Prostate gland (tissue), 2 donors: ENCODE data around the gene VWF. TPM values are rescaled to one million over a fixed set of nuclear protein-coding genes. Genes with fewer than 3 reads are reported as not detected.

ENCODE experiments used
- DNase-seq: peaks from one replicate; pipeline ENCODE4 v3.0.0-alpha.2; 2019; ENCODE audit warnings: low spot score
- H3K27ac ChIP-seq, 2 donors: fragments of 200-600 bp; sonication (generic); 2 replicates each; pipeline ENCODE4 v1.5.1; 2017 to 2019
- H3K27me3 ChIP-seq: fragments of 200-600 bp; sonication (generic); replicated peaks from 2 replicates; pipeline ENCODE4 v1.5.1; 2019; ENCODE audit not compliant: insufficient read depth
- H3K36me3 ChIP-seq, 2 donors: fragments of 200-600 bp; sonication (generic); 1 replicate in 1 of 2; 2 replicates in 1 of 2; pipeline versions ENCODE4 v1.5.1 to v1.8.1; 2017 to 2019
- H3K4me1 ChIP-seq: fragments of 200-600 bp; sonication (generic); replicated peaks from 2 replicates; pipeline ENCODE4 v1.5.1; 2019
- H3K4me3 ChIP-seq, 2 donors: fragments of 200-600 bp; sonication (generic); 2 replicates each; pipeline ENCODE4 v1.5.1; 2017 to 2019
- H3K9me3 ChIP-seq: fragments of 200-600 bp; sonication (generic); 2 replicates; pipeline ENCODE4 v1.5.1; 2017
- POLR2A ChIP-seq: fragments of 450-650 bp; IDR thresholded peaks from one replicate; pipeline ENCODE4 v1.6.1; 2016; ENCODE audit warnings: antibody characterized with exemption, mild to moderate bottlenecking
- POLR2AphosphoS5 ChIP-seq: sonication (generic); formaldehyde crosslinking; IDR thresholded peaks from one replicate; pipeline ENCODE4 v1.6.1; 2017; ENCODE audit warnings: antibody characterized with exemption
- WGBS: methylation state at CpG from one replicate; pipeline ENCODE4 v1.1.5; 2018; 5-methylcytosine and 5-hydroxymethylcytosine counted together
- intact Hi-C: fragments of 100-400 bp; cut with DNase I; formaldehyde crosslinking; loops from one replicate; pipeline ENCODE4 v1.14.2; 2022
- total RNA-seq, 2 donors: library from RNA; depleted of rRNA; stranded (reverse); fragments of >200 nt; gene quantifications; one replicate each; pipeline ENCODE4 v1.1.0, GENCODE V29; 2016
- TF ChIP-seq, protein P1 (sequence below), 4 experiments: fragments of 200-600 bp in 2 of 4; fragments of 450-650 bp in 2 of 4; sonication (generic) in 2 of 4; IDR thresholded peaks; 1 replicate in 3 of 4; 2 replicates in 1 of 4; pipeline ENCODE4 v1.5.1; 2016 to 2019; ENCODE audit warnings: antibody characterized with exemption in 4 of 4, mild to moderate bottlenecking in 2 of 4, moderate library complexity in 2 of 4

The VWF gene
- total RNA-seq, 2 donors from 2014 or later: 55.0 to 193 TPM

DNA sequence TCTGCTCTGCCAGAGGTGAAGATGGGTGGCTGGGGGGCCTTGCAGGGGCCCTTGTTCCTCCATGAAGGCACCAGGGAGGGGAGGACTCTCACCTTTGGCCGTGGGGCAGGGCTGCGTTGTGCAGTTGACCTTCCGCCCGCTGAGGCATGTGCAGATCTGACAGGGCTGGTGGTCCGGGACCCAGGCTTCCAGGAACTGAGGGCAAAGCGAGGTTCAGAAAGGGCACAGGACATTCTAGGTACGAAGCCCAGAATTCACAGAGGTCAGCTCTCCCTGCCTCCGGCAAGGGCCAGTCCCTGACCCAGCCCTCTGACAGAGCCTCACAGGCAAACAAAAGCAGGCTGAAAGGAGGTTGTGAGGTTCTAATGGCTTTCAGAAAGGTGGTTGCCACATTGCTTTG is 139.0 kb downstream of the VWF start:
- intact Hi-C loops: loop anchor here (10.0 kb wide), 1 partner anchor 299 kb away; no protein-coding TSS in a partner anchor
- H3K4me1 ChIP-seq: peaks cover 5% of the 10 kb centered on the region
- WGBS: 82% methylated on average over 8 of the region's 8 CpGs
- H3K27me3 ChIP-seq: no peaks in the 10 kb centered on the region
- DNase-seq: no peak
- TF ChIP-seq POLR2A (no peak), POLR2AphosphoS5 (no peak)
- TF ChIP-seq, protein P1, sequence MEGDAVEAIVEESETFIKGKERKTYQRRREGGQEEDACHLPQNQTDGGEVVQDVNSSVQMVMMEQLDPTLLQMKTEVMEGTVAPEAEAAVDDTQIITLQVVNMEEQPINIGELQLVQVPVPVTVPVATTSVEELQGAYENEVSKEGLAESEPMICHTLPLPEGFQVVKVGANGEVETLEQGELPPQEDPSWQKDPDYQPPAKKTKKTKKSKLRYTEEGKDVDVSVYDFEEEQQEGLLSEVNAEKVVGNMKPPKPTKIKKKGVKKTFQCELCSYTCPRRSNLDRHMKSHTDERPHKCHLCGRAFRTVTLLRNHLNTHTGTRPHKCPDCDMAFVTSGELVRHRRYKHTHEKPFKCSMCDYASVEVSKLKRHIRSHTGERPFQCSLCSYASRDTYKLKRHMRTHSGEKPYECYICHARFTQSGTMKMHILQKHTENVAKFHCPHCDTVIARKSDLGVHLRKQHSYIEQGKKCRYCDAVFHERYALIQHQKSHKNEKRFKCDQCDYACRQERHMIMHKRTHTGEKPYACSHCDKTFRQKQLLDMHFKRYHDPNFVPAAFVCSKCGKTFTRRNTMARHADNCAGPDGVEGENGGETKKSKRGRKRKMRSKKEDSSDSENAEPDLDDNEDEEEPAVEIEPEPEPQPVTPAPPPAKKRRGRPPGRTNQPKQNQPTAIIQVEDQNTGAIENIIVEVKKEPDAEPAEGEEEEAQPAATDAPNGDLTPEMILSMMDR (IDR thresholded peaks at IDR 0.05): no peak
- H3K36me3 ChIP-seq: no peaks in the 10 kb centered on the region
- no peak overlapping the region for H3K27ac ChIP-seq
- H3K4me3 ChIP-seq: no peak overlapping the region
- no peaks in the 10 kb centered on the region for H3K9me3 ChIP-seq

DNA sequence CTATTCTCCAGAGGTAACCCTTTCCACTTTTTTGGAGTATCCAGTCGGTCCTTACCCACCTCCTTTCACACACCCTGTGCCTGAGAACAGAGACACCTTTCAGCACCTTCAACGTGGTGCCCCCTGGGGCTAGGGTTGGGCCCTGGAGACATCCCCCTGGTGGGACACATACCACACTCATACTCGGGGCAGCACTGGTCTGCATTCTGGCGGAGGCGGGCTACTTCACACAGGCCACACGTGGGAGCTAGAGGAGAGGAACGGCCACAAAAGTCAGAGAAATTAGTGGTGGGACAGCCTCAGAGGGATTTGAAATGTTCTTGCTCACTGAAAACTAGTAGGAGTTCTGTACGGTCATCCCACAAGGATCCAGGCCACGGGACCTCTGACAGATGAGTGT is 139.6 kb downstream of the VWF start:
- 72% methylated on average over 9 of the region's 9 CpGs for WGBS
- intact Hi-C loops: loop anchor here (10.0 kb wide), 1 partner anchor 300 kb away; no protein-coding TSS in a partner anchor
- Histone ChIP-seq H3K4me3 (no peak overlapping the region), H3K9me3 (no peaks in the 10 kb centered on the region), H3K27ac (no peak overlapping the region), H3K36me3 (no peaks in the 10 kb centered on the region), H3K27me3 (no peaks in the 10 kb centered on the region), H3K4me1 (peaks cover 5% of the 10 kb centered on the region)
- DNase-seq: no peak
- TF ChIP-seq, protein P1 (IDR thresholded peaks at IDR 0.05): no peak
- no peak for TF ChIP-seq POLR2AphosphoS5
- TF ChIP-seq POLR2A: no peak

DNA sequence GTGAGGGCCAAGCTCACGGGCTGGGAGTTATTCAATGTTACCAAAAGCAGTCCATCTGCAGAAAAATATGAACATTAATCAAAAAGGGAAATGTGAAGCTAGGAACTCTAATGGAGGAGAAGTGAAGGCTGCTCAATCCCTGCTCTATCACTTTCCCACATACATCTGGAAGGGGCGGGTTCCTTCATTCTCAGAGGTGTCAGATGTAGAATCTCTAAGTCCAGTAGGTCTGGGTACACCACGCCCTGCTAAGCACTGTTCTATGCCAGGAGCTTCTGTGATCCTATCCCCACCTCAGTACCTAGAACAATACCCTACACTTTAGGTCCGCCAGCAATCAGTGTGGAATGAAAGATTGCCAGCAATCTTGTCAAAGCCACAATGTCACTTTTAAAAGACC is 142.4 kb downstream of the VWF start:
- H3K27ac ChIP-seq: no peak overlapping the region
- H3K36me3 ChIP-seq: no peaks in the 10 kb centered on the region
- H3K27me3 ChIP-seq: no peaks in the 10 kb centered on the region
- no peaks in the 10 kb centered on the region for H3K4me1 ChIP-seq
- intact Hi-C loops: loop anchor here (10.0 kb wide), 1 partner anchor 303 kb away; no protein-coding TSS in a partner anchor
- no peak overlapping the region for H3K4me3 ChIP-seq
- no peaks in the 10 kb centered on the region for H3K9me3 ChIP-seq
- DNase-seq: no peak
- TF ChIP-seq POLR2A: no peak
- TF ChIP-seq, protein P1 (IDR thresholded peaks at IDR 0.05): no peak
- TF ChIP-seq POLR2AphosphoS5: no peak
- WGBS: 82% methylated on average over 4 of the region's 4 CpGs

DNA sequence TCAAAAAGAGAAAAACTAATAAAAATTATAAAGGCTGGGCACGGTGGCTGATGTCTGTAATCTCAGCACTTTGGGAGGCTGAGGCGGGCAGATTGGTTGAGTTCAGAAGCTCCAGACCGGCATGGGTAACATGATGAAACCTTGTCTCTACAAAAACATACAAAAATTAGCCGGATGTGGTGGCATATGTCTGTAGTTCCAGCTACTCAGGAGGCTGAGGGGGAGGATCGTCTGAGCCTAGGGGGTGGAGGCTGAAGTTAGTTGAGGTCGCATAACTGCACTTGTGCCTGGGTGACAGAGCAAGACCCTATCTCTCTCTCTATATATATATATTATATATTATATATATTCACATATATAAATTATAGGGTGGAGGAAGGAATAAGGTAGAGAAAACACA is 146.9 kb downstream of the VWF start:
- WGBS: 92% methylated on average over 6 of the region's 6 CpGs
- Histone ChIP-seq H3K27ac (no peak overlapping the region), H3K27me3 (no peaks in the 10 kb centered on the region), H3K9me3 (no peaks in the 10 kb centered on the region), H3K4me1 (no peaks in the 10 kb centered on the region), H3K4me3 (no peak overlapping the region), H3K36me3 (no peaks in the 10 kb centered on the region)
- intact Hi-C loops: no loop called here
- DNase-seq: no peak
- no peak for TF ChIP-seq POLR2AphosphoS5
- TF ChIP-seq, protein P1 (IDR thresholded peaks at IDR 0.05): no peak
- TF ChIP-seq POLR2A: no peak

DNA sequence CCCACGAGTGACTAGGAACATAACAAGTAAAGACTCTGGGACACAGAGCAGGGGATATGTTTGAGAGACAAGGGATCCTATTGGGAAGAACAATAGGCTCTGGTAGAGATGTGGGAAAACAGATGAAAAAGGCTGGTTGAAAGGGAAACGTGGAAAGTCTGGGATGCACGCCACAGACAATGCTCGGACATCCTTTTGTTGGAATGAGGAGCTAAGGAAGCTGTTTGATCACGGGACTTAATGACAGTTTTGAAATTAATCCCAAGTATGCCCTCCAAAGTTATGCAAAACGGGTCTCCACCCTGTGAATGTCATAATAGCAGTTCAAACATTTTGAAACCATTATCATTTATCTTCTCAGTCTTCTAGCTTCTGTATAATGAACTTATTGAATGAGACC is 147.8 kb downstream of the VWF start:
- TF ChIP-seq, protein P1 (IDR thresholded peaks at IDR 0.05): no peak
- TF ChIP-seq POLR2AphosphoS5: no peak
- no peak for TF ChIP-seq POLR2A
- WGBS: 50% methylated on average over 6 of the region's 6 CpGs
- Histone ChIP-seq H3K27ac (no peak overlapping the region), H3K27me3 (no peaks in the 10 kb centered on the region), H3K4me1 (no peaks in the 10 kb centered on the region), H3K9me3 (no peaks in the 10 kb centered on the region), H3K4me3 (no peak overlapping the region), H3K36me3 (no peaks in the 10 kb centered on the region)
- DNase-seq: no peak
- intact Hi-C loops: no loop called here
